Lower leg skin (tissue), 3 donors: ENCODE results near the gene HNRNPAB.

Experiments
- POLR2A ChIP-seq, 2 donors: fragments of 450-650 bp; IDR thresholded peaks; one replicate each; pipeline ENCODE4 v1.6.1; 2016 to 2017; ENCODE audit warnings: antibody characterized with exemption in 2 of 2, mild to moderate bottlenecking in 1 of 2, moderate library complexity in 1 of 2
- TF ChIP-seq, protein P1 (sequence below), 3 donors: fragments of 450-650 bp; IDR thresholded peaks; one replicate each; pipeline ENCODE4 v1.5.1; 2016; ENCODE audit warnings: antibody characterized with exemption in 3 of 3, mild to moderate bottlenecking in 3 of 3, moderate library complexity in 2 of 3

DNA sequence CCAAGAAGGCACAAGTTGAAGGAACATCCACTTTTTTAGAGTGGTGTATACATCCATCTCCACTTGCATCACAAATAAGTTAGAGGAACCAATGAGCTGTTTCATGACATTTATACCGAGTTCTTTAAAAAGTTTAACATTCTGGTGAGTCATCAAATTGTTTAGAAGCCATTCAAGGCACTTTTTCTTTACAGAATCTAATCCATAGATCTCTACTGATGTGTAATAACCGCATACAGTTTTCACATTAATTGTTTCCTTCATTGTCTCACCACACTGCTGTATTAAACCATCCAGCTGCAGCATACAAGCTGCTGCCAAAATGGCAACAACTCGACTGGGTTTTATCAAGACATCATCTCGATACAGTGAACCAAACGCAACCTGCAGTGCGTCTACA is 17.9 kb upstream of the HNRNPAB start:
- TF ChIP-seq, protein P1, sequence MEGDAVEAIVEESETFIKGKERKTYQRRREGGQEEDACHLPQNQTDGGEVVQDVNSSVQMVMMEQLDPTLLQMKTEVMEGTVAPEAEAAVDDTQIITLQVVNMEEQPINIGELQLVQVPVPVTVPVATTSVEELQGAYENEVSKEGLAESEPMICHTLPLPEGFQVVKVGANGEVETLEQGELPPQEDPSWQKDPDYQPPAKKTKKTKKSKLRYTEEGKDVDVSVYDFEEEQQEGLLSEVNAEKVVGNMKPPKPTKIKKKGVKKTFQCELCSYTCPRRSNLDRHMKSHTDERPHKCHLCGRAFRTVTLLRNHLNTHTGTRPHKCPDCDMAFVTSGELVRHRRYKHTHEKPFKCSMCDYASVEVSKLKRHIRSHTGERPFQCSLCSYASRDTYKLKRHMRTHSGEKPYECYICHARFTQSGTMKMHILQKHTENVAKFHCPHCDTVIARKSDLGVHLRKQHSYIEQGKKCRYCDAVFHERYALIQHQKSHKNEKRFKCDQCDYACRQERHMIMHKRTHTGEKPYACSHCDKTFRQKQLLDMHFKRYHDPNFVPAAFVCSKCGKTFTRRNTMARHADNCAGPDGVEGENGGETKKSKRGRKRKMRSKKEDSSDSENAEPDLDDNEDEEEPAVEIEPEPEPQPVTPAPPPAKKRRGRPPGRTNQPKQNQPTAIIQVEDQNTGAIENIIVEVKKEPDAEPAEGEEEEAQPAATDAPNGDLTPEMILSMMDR (IDR thresholded peaks at IDR 0.05): no peak
- TF ChIP-seq POLR2A (IDR thresholded peaks at IDR 0.05): no peak
